ENCODE results near the gene ACTN2.

ACTN2 gene

GRCh38 chr1:236760986-236761385 is 74.7 kb downstream of the ACTN2 start:
- Histone ChIP-seq H3K4me1 (ENCODE audit: insufficient read depth, poor library complexity, severe bottlenecking) (no peaks in the 10 kb centered on the region), H3K27me3 (ENCODE audit: insufficient read depth, poor library complexity, severe bottlenecking) (no peaks in the 10 kb centered on the region), H3K27ac (ENCODE audit: poor library complexity, severe bottlenecking) (no peak overlapping the region), H3K9me3 (ENCODE audit: severe bottlenecking) (no peaks in the 10 kb centered on the region), H3K4me3 (ENCODE audit: severe bottlenecking) (no peak overlapping the region), H3K36me3 (ENCODE audit: low read depth) (no peaks in the 10 kb centered on the region)
- DNase-seq (ENCODE audit: low spot score): no peak
- no peak for TF ChIP-seq CTCF (IDR thresholded peaks at IDR 0.05; ENCODE audit: poor library complexity, severe bottlenecking)
- ATAC-seq (ENCODE audit: low read depth): no peak

DNA sequence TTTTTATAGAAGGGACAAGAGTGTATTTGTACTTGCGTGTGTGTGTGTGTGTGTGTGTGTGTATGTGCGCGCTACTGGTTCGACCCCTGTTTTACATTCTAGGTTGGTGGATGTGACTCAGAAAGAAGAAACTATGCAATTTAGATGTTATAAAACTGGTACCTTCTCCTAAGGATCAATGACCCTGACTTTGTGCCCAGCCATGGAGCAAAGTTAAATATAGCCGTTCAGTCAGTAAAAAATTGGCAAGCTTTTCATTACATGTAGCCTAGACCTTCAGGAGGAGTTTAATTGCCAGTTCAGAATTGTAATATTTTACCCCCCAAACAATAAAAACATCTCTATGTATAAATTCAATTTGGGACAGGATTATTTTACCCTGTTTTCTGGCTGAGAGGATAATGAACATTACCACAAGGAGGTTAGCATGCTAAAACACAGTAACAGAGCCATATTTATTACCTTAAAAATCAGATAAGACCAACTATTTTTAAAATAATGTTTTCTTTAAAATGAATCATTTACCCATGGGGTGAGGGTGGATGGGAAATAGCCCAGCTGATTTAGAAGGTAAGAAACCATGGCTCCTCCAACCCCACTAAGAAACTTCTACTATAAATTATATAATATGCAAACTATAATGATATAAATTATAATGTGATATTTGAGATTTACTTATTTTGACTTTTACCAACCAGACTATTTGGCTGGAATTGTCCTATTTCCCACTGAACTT is 75.3 kb downstream of the ACTN2 start:
- Histone ChIP-seq H3K27me3 (ENCODE audit: insufficient read depth, poor library complexity, severe bottlenecking) (no peaks in the 10 kb centered on the region), H3K9me3 (ENCODE audit: severe bottlenecking) (no peaks in the 10 kb centered on the region), H3K4me3 (ENCODE audit: severe bottlenecking) (no peak overlapping the region), H3K27ac (ENCODE audit: poor library complexity, severe bottlenecking) (no peak overlapping the region), H3K36me3 (ENCODE audit: low read depth) (no peaks in the 10 kb centered on the region), H3K4me1 (ENCODE audit: insufficient read depth, poor library complexity, severe bottlenecking) (no peaks in the 10 kb centered on the region)
- ATAC-seq (ENCODE audit: low read depth): no peak
- TF ChIP-seq CTCF (IDR thresholded peaks at IDR 0.05; ENCODE audit: poor library complexity, severe bottlenecking): no peak
- DNase-seq (ENCODE audit: low spot score): no peak

- ATAC-seq (ENCODE audit: low read depth) (no peak), DNase-seq (ENCODE audit: low spot score) (no peak)
- H3K9me3 ChIP-seq (ENCODE audit: severe bottlenecking): no peaks in the 10 kb centered on the region
- H3K27ac ChIP-seq (ENCODE audit: poor library complexity, severe bottlenecking): no peak overlapping the region
- no peaks in the 10 kb centered on the region for H3K27me3 ChIP-seq (ENCODE audit: insufficient read depth, poor library complexity, severe bottlenecking)
- no peaks in the 10 kb centered on the region for H3K4me1 ChIP-seq (ENCODE audit: insufficient read depth, poor library complexity, severe bottlenecking)
- no peaks in the 10 kb centered on the region for H3K36me3 ChIP-seq (ENCODE audit: low read depth)
- no peak overlapping the region for H3K4me3 ChIP-seq (ENCODE audit: severe bottlenecking)
- TF ChIP-seq CTCF (IDR thresholded peaks at IDR 0.05; ENCODE audit: poor library complexity, severe bottlenecking): no peak
Measured at GRCh38 chr1:236762410-236762809, 76.1 kb downstream of the ACTN2 start.

GRCh38 chr1:236765831-236766230 is 79.5 kb downstream of the ACTN2 start:
- no peak for ATAC-seq (ENCODE audit: low read depth)

More at GRCh38 chr1:236765831-236766230, 79.5 kb downstream of the ACTN2 start:
- Histone ChIP-seq H3K4me3 (ENCODE audit: severe bottlenecking) (no peak overlapping the region), H3K27me3 (ENCODE audit: insufficient read depth, poor library complexity, severe bottlenecking) (no peaks in the 10 kb centered on the region), H3K9me3 (ENCODE audit: severe bottlenecking) (no peaks in the 10 kb centered on the region), H3K4me1 (ENCODE audit: insufficient read depth, poor library complexity, severe bottlenecking) (no peaks in the 10 kb centered on the region), H3K27ac (ENCODE audit: poor library complexity, severe bottlenecking) (no peak overlapping the region), H3K36me3 (ENCODE audit: low read depth) (no peaks in the 10 kb centered on the region)
- TF ChIP-seq CTCF (IDR thresholded peaks at IDR 0.05; ENCODE audit: poor library complexity, severe bottlenecking): no peak
- no peak for DNase-seq (ENCODE audit: low spot score)

Measured in RWPE2 (cell line).